Femur (tissue), 1 donor: ENCODE data around the gene ARHGAP1.

ENCODE experiments used
- DNase-seq: peaks from one replicate; pipeline ENCODE4 v3.0.0-alpha.2; 2017

Gene ARHGAP1

GRCh38 chr11:46692450-46692849 lies 8.0 kb downstream of the ARHGAP1 start:
- no peak for DNase-seq

GRCh38 chr11:46690702-46691101 lies 9.7 kb downstream of the ARHGAP1 start:
- no peak for DNase-seq

- DNase-seq = no peak
Observed at GRCh38 chr11:46686886-46687795, 13.3 kb downstream of the ARHGAP1 start.

GRCh38 chr11:46684367-46684766 lies 16.1 kb downstream of the ARHGAP1 start:
- no peak for DNase-seq

GRCh38 chr11:46682773-46683752 lies 17.4 kb downstream of the ARHGAP1 start:
- no peak for DNase-seq

- DNase-seq = no peak
Observed at GRCh38 chr11:46681814-46682213, 18.6 kb downstream of the ARHGAP1 start.

GRCh38 chr11:46680815-46681214 lies 19.6 kb downstream of the ARHGAP1 start:
- no peak for DNase-seq

GRCh38 chr11:46680164-46680760 lies 20.2 kb downstream of the ARHGAP1 start:
- DNase-seq = no peak

GRCh38 chr11:46679241-46680163 lies 20.9 kb downstream of the ARHGAP1 start:
- DNase-seq = no peak

GRCh38 chr11:46678741-46679130 lies 21.7 kb downstream of the ARHGAP1 start:
- no peak for DNase-seq

GRCh38 chr11:46677991-46678740 lies 22.3 kb downstream of the ARHGAP1 start:
- no peak for DNase-seq

GRCh38 chr11:46677169-46677568 lies 23.2 kb downstream of the ARHGAP1 start:
- DNase-seq = no peak

GRCh38 chr11:46676436-46677158 lies 23.8 kb downstream of the ARHGAP1 start:
- no peak for DNase-seq

- no peak for DNase-seq
Observed at GRCh38 chr11:46675949-46676348, 24.5 kb downstream of the ARHGAP1 start.

- peak; percentile 66 for DNase-seq
Observed at GRCh38 chr11:46675288-46675851, 25.0 kb downstream of the ARHGAP1 start.

GRCh38 chr11:46674463-46675287 lies 25.7 kb downstream of the ARHGAP1 start:
- DNase-seq = peak; percentile 55

GRCh38 chr11:46673713-46674462 lies 26.5 kb downstream of the ARHGAP1 start:
- no peak for DNase-seq

- DNase-seq = no peak
Observed at GRCh38 chr11:46672381-46672839, 28.0 kb downstream of the ARHGAP1 start.
